ENCODE data around the gene DYNC1LI1. TPM values are rescaled to one million over a fixed set of nuclear protein-coding genes. Genes with fewer than 3 reads are reported as not detected.

DYNC1LI1 gene
- total RNA-seq, 1 donor from 2014 or later, result 69.2 TPM

- no peaks in the 10 kb centered on the region for H3K9me3 Mint-ChIP-seq (ENCODE audit: low read depth)
- no peak for DNase-seq (ENCODE audit: low spot score)
- H3K36me3 Mint-ChIP-seq (ENCODE audit: low read depth), result peaks cover 3% of the 10 kb centered on the region
- TF ChIP-seq CTCF (IDR thresholded peaks at IDR 0.05), result no peak
- no peak overlapping the region for H3K27ac Mint-ChIP-seq (ENCODE audit: unreplicated experiment)
- H3K4me3 Mint-ChIP-seq (ENCODE audit: unreplicated experiment), result no peak overlapping the region
- peaks cover 36% of the 10 kb centered on the region for H3K4me1 Mint-ChIP-seq (ENCODE audit: low read depth)
- no peaks in the 10 kb centered on the region for H3K27me3 Mint-ChIP-seq (ENCODE audit: low read depth)
These were observed 17.2 kb downstream of the DYNC1LI1 start for GRCh38 chr3:32553459-32553858.

- H3K36me3 Mint-ChIP-seq (ENCODE audit: low read depth), result peaks cover 3% of the 10 kb centered on the region
These were observed 18.6 kb downstream of the DYNC1LI1 start for GRCh38 chr3:32552013-32552412.

GRCh38 chr3:32551496-32551895 is 19.2 kb downstream of the DYNC1LI1 start:
- DNase-seq (ENCODE audit: low spot score), result no peak
- Mint-ChIP-seq H3K4me3 (ENCODE audit: unreplicated experiment) (no peak overlapping the region), H3K9me3 (ENCODE audit: low read depth) (no peaks in the 10 kb centered on the region), H3K27me3 (ENCODE audit: low read depth) (no peaks in the 10 kb centered on the region), H3K36me3 (ENCODE audit: low read depth) (peaks cover 2% of the 10 kb centered on the region), H3K27ac (ENCODE audit: unreplicated experiment) (no peak overlapping the region), H3K4me1 (ENCODE audit: low read depth) (peaks cover 41% of the 10 kb centered on the region)
- TF ChIP-seq CTCF (IDR thresholded peaks at IDR 0.05), result no peak

More at GRCh38 chr3:32552013-32552412, 18.6 kb downstream of the DYNC1LI1 start:
- TF ChIP-seq CTCF (IDR thresholded peaks at IDR 0.05), result no peak
- Mint-ChIP-seq H3K4me1 (ENCODE audit: low read depth) (peaks cover 44% of the 10 kb centered on the region), H3K4me3 (ENCODE audit: unreplicated experiment) (no peak overlapping the region), H3K27ac (ENCODE audit: unreplicated experiment) (no peak overlapping the region), H3K27me3 (ENCODE audit: low read depth) (no peaks in the 10 kb centered on the region), H3K9me3 (ENCODE audit: low read depth) (no peaks in the 10 kb centered on the region)
- DNase-seq (ENCODE audit: low spot score), result no peak

- H3K9me3 Mint-ChIP-seq (ENCODE audit: low read depth), result no peaks in the 10 kb centered on the region
- H3K4me3 Mint-ChIP-seq (ENCODE audit: unreplicated experiment), result no peak overlapping the region
- H3K27ac Mint-ChIP-seq (ENCODE audit: unreplicated experiment), result no peak overlapping the region
- H3K27me3 Mint-ChIP-seq (ENCODE audit: low read depth), result no peaks in the 10 kb centered on the region
- peaks cover 42% of the 10 kb centered on the region for H3K4me1 Mint-ChIP-seq (ENCODE audit: low read depth)
- no peak for DNase-seq (ENCODE audit: low spot score)
- no peak for TF ChIP-seq CTCF (IDR thresholded peaks at IDR 0.05)
- peaks cover 2% of the 10 kb centered on the region for H3K36me3 Mint-ChIP-seq (ENCODE audit: low read depth)
These were observed 19.6 kb downstream of the DYNC1LI1 start for GRCh38 chr3:32551087-32551486.

GRCh38 chr3:32545305-32545704 is 25.4 kb downstream of the DYNC1LI1 start:
- H3K4me3 Mint-ChIP-seq (ENCODE audit: unreplicated experiment), result no peak overlapping the region
- H3K4me1 Mint-ChIP-seq (ENCODE audit: low read depth), result peaks cover 20% of the 10 kb centered on the region
- TF ChIP-seq CTCF (IDR thresholded peaks at IDR 0.05), result no peak
- peaks cover 11% of the 10 kb centered on the region for H3K36me3 Mint-ChIP-seq (ENCODE audit: low read depth)
- no peaks in the 10 kb centered on the region for H3K9me3 Mint-ChIP-seq (ENCODE audit: low read depth)
- H3K27me3 Mint-ChIP-seq (ENCODE audit: low read depth), result no peaks in the 10 kb centered on the region
- H3K27ac Mint-ChIP-seq (ENCODE audit: unreplicated experiment), result no peak overlapping the region
- no peak for DNase-seq (ENCODE audit: low spot score)

Measured in chondrocyte (in vitro differentiated cells).